GM13976 (cell line): Measurements from ENCODE around the gene BSPRY.

Experiments used
- DNase-seq: peaks from one replicate; pipeline ENCODE4 v3.0.0; 2012; ENCODE audit warnings: low spot score
- CTCF ChIP-seq: IDR thresholded peaks from 2 replicates; pipeline ENCODE4 v1.5.1; 2012; ENCODE audit warnings: borderline replicate concordance, mild to moderate bottlenecking; ENCODE audit not compliant: insufficient read depth; ENCODE audit errors: extremely low read depth, missing control alignments, control extremely low read depth
- in situ Hi-C: fragments of 300-500 bp; cut with MboI; formaldehyde crosslinking; loops from one replicate; pipeline ENCODE4 v1.12.0; 2022; ENCODE audit warnings: low sequenced_read_pairs, mixed read lengths, inconsistent platforms; ENCODE audit not compliant: unreplicated experiment

The BSPRY gene

GRCh38 chr9:113410207-113410864, 61.0 kb downstream of the BSPRY start, which contains the start of the genes C9orf43 and POLE3:
Gene C9orf43 (plus strand): TSS chr9:113410747. CDS start chr9:113413494, 2,747 bp downstream.
Gene POLE3 (minus strand): TSS chr9:113410675. CDS start chr9:113410293, 382 bp downstream.
- DNase-seq = peak; percentile 94
- in situ Hi-C loops = no loop called here
- no peak for TF ChIP-seq CTCF

- peak; percentile 65 for DNase-seq
- in situ Hi-C loops = no loop called here
- no peak for TF ChIP-seq CTCF
Observed at GRCh38 chr9:113416149-113416721, 66.9 kb downstream of the BSPRY start.

GRCh38 chr9:113417370-113417769, 68.0 kb downstream of the BSPRY start:
- in situ Hi-C loops = no loop called here
- TF ChIP-seq CTCF = no peak
- no peak for DNase-seq
